ENCODE data around the gene TTLL5.

Gene TTLL5

GRCh38 chr14:75702616-75703261 is 41.7 kb downstream of the TTLL5 start:
- DNase-seq (ENCODE audit: low read depth in 2 of 2): no peak

- DNase-seq (ENCODE audit: low read depth in 2 of 2): no peak
Measured at GRCh38 chr14:75703467-75703866, 42.4 kb downstream of the TTLL5 start.

GRCh38 chr14:75705014-75705413 is 44.0 kb downstream of the TTLL5 start:
- no peak for DNase-seq (ENCODE audit: low read depth in 2 of 2)

- peak; percentile 1 to 32 for DNase-seq (ENCODE audit: low read depth in 2 of 2)
Measured at GRCh38 chr14:75709207-75709812, 48.3 kb downstream of the TTLL5 start.

- DNase-seq (ENCODE audit: low read depth in 2 of 2): no peak
Measured at GRCh38 chr14:75711105-75711795, 50.2 kb downstream of the TTLL5 start.

- no peak for DNase-seq (ENCODE audit: low read depth in 2 of 2)
Measured at GRCh38 chr14:75711796-75712211, 50.8 kb downstream of the TTLL5 start.

GRCh38 chr14:75714991-75715390 is 53.9 kb downstream of the TTLL5 start:
- no peak for DNase-seq (ENCODE audit: low read depth in 2 of 2)

GRCh38 chr14:75715926-75716780 is 55.1 kb downstream of the TTLL5 start:
- no peak for DNase-seq (ENCODE audit: low read depth in 2 of 2)

GRCh38 chr14:75717729-75718128 is 56.7 kb downstream of the TTLL5 start:
- DNase-seq (ENCODE audit: low read depth in 2 of 2): no peak

GRCh38 chr14:75718199-75718598 is 57.2 kb downstream of the TTLL5 start:
- no peak for DNase-seq (ENCODE audit: low read depth in 2 of 2)

GRCh38 chr14:75720116-75720515 is 59.1 kb downstream of the TTLL5 start:
- DNase-seq (ENCODE audit: low read depth in 2 of 2): no peak

GRCh38 chr14:75720842-75721498 is 59.9 kb downstream of the TTLL5 start:
- no peak for DNase-seq (ENCODE audit: low read depth in 2 of 2)

- no peak for DNase-seq (ENCODE audit: low read depth in 2 of 2)
Measured at GRCh38 chr14:75723716-75724115, 62.7 kb downstream of the TTLL5 start.

GRCh38 chr14:75724414-75725204 is 63.6 kb downstream of the TTLL5 start:
- no peak for DNase-seq (ENCODE audit: low read depth in 2 of 2)

GRCh38 chr14:75725481-75725880 is 64.4 kb downstream of the TTLL5 start:
- DNase-seq (ENCODE audit: low read depth in 2 of 2): no peak

GRCh38 chr14:75726321-75726720 is 65.3 kb downstream of the TTLL5 start:
- no peak for DNase-seq (ENCODE audit: low read depth in 2 of 2)

GRCh38 chr14:75727124-75727523 is 66.1 kb downstream of the TTLL5 start:
- no peak for DNase-seq (ENCODE audit: low read depth in 2 of 2)

GRCh38 chr14:75732888-75733287 is 71.8 kb downstream of the TTLL5 start:
- DNase-seq (ENCODE audit: low read depth in 2 of 2): no peak

- DNase-seq (ENCODE audit: low read depth in 2 of 2): no peak
Measured at GRCh38 chr14:75734854-75735253, 73.8 kb downstream of the TTLL5 start.

- no peak for DNase-seq (ENCODE audit: low read depth in 2 of 2)
Measured at GRCh38 chr14:75736845-75737485, 75.9 kb downstream of the TTLL5 start.
